HG03520 (cell line): Measurements from ENCODE around the gene ACACB.
"Not testable (repeated sequence)": the region's sequence is repeated elsewhere in the genome, so short reads cannot be mapped to it uniquely, and the experiment has no call there.

Experiments used
- ATAC-seq: cut with Tn5 transposase; IDR thresholded peaks from one replicate; pipeline ENCODE4 v1.9.1; 2021; ENCODE audit warnings: mild to moderate bottlenecking, moderate library complexity; ENCODE audit not compliant: unreplicated experiment

The ACACB gene

GRCh38 chr12:109139360-109139759 is 23.0 kb downstream of the ACACB start:
- no peak for ATAC-seq

- ATAC-seq: no peak
These were observed 23.4 kb downstream of the ACACB start for GRCh38 chr12:109139791-109140190.

GRCh38 chr12:109140560-109140959 is 24.2 kb downstream of the ACACB start:
- ATAC-seq: no peak

- ATAC-seq: no peak
These were observed 27.8 kb downstream of the ACACB start for GRCh38 chr12:109144224-109144623.

GRCh38 chr12:109147126-109147525 is 30.7 kb downstream of the ACACB start:
- ATAC-seq: not testable (repeated sequence)

GRCh38 chr12:109147954-109148353 is 31.6 kb downstream of the ACACB start:
- no peak for ATAC-seq

- ATAC-seq: no peak
These were observed 33.8 kb downstream of the ACACB start for GRCh38 chr12:109150124-109150640.

- ATAC-seq: no peak
These were observed 35.1 kb downstream of the ACACB start for GRCh38 chr12:109151457-109151856.

GRCh38 chr12:109153821-109154441 is 37.5 kb downstream of the ACACB start:
- ATAC-seq: no peak

- ATAC-seq: peak; percentile 78
These were observed 38.4 kb downstream of the ACACB start for GRCh38 chr12:109154451-109155438.

GRCh38 chr12:109156036-109156435 is 39.6 kb downstream of the ACACB start:
- ATAC-seq: no peak

GRCh38 chr12:109156586-109156985 is 40.2 kb downstream of the ACACB start:
- no peak for ATAC-seq

GRCh38 chr12:109157986-109158385 is 41.6 kb downstream of the ACACB start:
- no peak for ATAC-seq

GRCh38 chr12:109160433-109160832 is 44.0 kb downstream of the ACACB start:
- no peak for ATAC-seq

GRCh38 chr12:109160873-109161272 is 44.5 kb downstream of the ACACB start:
- ATAC-seq: no peak

GRCh38 chr12:109162551-109162950 is 46.2 kb downstream of the ACACB start:
- ATAC-seq: no peak

GRCh38 chr12:109163167-109163566 is 46.8 kb downstream of the ACACB start:
- no peak for ATAC-seq

- no peak for ATAC-seq
These were observed 49.2 kb downstream of the ACACB start for GRCh38 chr12:109165599-109165998.

- ATAC-seq: no peak
These were observed 50.0 kb downstream of the ACACB start for GRCh38 chr12:109166371-109166770.

- no peak for ATAC-seq
These were observed 51.4 kb downstream of the ACACB start for GRCh38 chr12:109167781-109168180.

GRCh38 chr12:109169262-109169661 is 52.9 kb downstream of the ACACB start:
- no peak for ATAC-seq

GRCh38 chr12:109169686-109170085 is 53.3 kb downstream of the ACACB start:
- ATAC-seq: no peak
